ENCODE results near the gene THUMPD3.

Gene THUMPD3

DNA sequence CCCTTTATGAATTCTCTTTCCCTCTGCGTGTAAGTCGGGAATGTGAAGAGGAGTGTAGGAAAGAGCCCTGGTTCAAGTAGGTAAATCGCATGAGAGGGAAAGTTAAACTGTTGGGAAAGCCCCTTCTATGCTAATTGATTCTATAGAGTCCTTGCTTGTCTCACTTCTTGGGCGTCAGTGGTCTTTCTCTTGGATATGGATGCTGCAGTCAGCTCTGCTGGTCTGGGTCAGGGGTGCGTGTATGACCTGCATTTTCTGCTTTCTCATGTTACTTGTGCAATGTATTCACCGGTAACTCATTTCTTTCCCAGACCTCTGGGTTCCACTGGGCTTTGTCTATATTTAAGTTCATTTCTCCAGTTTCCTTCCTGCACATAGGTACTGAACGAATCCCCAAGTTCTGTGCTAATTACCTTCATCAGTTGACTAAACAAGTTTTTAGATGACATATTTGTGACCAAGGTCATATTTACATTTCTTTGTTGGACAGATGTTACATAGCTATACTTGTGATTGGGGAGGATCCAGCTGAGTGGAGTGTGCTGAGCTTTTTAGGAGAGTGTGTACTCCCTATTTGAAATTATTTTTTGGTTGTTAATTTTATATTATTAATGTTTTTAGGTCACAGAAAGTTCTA lies 36.0 kb downstream of the THUMPD3 start:
- peak; percentile 58 for DNase-seq

DNA sequence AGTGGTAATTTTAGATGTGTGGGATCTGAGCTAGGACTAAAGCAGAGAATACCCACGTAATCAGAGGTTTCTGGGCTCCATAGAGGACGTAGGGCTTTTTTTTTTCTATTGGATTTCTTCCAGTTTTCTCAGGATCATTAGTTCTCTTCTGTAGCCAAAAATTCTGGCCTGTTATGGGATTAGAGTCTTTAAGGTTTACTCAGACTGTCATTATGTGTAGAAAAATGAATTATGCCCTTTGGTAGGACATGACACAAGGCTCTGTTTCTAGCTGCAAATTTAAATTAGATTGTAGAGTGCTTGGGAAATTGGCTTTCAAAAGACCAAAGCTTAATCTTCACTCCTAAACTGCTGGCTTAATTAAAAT lies 36.5 kb downstream of the THUMPD3 start:
- DNase-seq, result peak; percentile 36

DNA sequence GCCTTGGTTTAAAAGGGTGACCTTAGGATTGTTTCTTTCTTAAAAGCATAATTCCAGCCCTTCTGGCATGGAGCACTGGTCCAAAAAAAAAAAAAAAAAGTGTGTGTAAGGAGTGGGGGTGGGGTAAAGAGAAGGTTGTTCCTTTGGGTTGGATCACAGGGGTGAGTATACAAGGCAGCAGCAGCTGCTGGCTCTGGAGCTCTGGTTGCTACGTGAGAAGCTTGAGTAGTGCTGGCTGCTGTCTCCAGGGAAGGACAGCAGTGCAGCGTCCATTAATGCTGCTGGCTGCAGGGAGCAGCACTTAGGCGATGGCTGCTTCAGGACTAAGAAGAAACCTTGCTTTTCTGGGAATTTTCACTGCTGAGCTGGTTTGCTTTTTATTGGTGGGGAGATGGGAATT lies 36.9 kb downstream of the THUMPD3 start:
- peak; percentile 92 for DNase-seq

GRCh38 chr3:9400616-9401015 lies 37.8 kb downstream of the THUMPD3 start:
- peak; percentile 50 for DNase-seq

- DNase-seq, result peak; percentile 24
Observed at GRCh38 chr3:9401986-9402385, 39.1 kb downstream of the THUMPD3 start.

DNA sequence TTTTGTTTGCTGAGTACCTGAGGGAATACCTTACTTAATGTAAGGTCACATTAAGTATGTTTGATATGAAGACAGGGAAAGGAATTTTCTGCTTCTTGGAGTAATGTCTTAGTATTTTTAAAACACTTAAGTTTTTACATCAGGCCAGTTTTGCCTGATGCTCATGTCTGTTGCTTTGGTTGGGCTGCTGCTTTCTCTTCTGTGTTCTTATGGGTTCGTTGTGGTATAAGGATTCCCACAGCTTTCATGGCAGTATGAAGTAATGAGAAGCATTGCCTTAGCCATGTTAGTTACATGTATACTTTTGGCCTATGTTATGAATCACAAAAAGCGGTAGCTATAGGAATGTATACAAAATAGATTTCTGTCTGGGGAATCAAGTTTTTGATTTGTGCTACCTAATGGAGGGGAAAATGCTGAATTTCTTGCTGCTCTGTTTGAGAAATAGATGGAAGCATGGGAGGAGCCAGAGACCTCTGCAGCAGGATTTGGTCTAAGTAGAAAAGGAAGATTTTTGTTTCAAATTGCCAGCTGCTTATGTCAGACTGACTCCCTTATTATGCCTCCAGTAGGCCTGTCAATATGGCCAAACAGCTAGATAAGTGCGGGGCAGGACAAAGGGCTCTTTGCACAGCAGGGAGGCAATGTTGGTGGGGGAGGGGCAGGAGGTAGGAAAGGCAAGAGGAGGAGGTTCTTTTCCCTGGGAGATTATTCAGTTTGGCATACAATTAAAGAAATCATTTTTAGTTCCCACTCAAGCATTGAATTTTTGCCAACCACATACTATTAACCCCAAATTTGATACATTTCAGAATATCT lies 39.8 kb downstream of the THUMPD3 start:
- DNase-seq, result peak; percentile 91

DNA sequence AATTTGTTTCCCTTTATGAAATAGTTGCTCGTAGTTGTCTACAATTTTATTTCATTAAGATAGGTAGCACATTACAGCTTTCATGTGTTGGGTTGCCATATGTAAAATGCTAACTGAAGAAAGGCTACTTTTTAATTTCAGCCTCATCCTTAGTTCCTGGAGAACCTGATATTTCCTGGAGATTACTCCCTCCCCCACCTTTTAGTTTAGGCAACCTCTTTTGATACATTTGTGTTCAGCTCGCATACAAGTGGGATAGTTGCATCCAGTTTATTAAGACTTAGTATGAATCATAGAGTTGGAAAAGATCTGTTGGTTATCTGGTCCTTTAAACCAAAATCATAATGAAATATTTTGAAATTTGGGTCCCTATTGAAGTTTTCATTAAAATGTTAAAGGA lies 40.6 kb downstream of the THUMPD3 start:
- peak; percentile 34 for DNase-seq

GRCh38 chr3:9404680-9405079 lies 41.8 kb downstream of the THUMPD3 start:
- DNase-seq, result peak; percentile 71

DNA sequence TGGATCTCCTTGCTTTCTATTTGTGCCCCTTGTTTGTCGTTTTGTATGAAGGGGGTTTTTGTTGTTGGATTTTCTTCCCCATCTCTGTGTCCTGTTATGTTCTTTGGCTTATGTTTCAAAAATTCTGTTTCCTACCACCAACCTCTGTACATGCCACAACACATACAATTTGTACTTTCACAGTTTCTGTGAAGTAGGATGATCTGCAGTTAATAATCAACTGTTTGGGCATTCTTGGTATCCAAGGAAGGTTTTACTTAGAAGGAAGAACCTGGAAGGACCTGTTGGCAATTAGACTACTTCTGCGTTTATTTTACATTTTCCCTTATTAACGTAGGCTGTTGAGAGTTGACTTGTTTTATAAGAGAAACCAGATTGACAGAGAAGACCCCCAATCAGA lies 42.9 kb downstream of the THUMPD3 start:
- DNase-seq, result no peak

- no peak for DNase-seq
Observed at GRCh38 chr3:9406856-9407626, 44.2 kb downstream of the THUMPD3 start.

DNA sequence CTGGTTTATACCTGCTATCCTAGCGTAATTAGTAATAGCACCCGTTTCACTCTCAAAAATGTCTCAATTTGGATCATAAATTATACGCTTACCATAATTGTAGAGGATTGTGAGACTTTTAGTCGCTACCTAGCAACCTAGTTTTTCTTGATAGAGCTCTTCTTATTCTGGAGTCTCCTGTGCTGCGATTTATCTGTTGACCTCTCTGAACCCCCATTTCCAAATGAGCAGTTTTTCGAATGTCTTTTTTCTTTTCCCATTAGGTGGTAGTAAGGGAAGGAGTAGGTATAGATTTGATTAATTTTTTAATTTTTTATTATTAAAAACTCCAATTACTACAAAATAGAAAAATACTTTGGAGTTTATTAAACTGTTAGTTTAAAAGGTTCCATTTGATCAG lies 45.2 kb downstream of the THUMPD3 start:
- no peak for DNase-seq

GRCh38 chr3:9408546-9408945 lies 45.7 kb downstream of the THUMPD3 start:
- no peak for DNase-seq

- peak; percentile 4 for DNase-seq
Observed at GRCh38 chr3:9409981-9410854, 47.4 kb downstream of the THUMPD3 start.

GRCh38 chr3:9411302-9411701 lies 48.4 kb downstream of the THUMPD3 start:
- no peak for DNase-seq

- no peak for DNase-seq
Observed at GRCh38 chr3:9412293-9412692, 49.4 kb downstream of the THUMPD3 start.

- DNase-seq, result no peak
Observed at GRCh38 chr3:9414826-9415225, 52.0 kb downstream of the THUMPD3 start.

GRCh38 chr3:9415485-9416138 lies 52.8 kb downstream of the THUMPD3 start:
- no peak for DNase-seq

DNA sequence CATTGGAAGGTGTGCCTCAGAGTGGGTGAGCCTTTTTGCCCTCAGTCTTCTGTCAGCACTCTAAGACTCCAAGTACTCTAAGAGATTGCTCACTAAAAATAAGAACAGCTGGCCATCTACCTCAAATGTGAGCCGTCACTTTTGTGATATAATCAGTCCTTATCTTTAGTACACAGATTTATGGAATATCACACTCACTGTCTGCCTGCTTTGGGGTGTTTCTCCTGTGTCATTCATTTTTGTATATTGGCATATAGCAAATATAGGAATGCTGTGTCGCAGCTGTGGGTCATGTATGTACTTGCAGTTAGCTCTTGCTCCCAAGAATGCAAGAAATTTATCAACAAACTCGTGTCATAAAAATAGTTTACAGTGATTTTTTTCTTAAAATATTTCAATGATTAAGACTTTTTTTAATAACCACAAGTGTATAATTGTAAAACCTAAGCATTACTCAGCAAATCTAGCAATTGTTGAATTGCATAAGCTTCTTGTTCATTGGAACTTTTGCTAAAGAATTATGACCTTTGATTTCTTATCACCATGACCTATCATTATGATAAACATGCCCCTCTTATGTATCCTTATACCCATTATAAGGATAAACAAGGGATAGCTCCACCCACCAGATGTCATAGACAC lies 53.4 kb downstream of the THUMPD3 start:
- DNase-seq, result no peak

GRCh38 chr3:9420850-9421549 lies 58.1 kb downstream of the THUMPD3 start:
- DNase-seq, result no peak

DNA sequence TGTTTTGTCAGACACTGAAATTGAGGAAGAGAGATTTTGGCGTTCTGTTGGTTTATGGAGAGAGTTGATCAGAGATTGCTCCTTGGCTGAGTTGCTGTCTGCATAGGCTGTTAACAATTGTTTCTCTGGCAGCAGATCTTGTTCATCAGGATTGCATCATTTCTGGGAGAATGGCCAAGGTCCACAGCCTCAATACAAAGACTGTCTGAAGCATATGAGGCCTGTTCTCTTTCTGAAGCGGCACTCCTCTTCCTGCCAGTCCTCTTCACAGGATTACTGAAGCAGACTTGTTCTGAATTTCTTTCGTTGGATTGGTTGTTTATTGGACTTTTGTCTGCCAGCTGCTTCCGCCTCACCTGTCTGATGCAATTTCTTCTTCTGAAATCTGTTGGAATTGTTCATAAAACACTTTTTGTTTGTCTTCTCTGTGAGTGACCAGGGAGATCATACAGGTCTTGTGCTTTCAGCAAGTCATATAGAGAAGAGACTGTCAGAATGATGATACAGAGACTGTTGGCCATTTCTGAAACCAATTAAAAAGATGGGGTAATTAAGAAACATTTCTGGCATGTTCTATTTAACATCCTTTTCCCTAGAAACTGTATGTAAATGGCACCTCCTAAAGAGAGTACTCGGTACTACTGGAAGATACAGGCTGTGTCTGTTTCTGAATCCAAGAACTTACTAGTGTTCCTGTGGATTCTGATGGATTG lies 60.0 kb downstream of the THUMPD3 start:
- DNase-seq, result peak; percentile 91
